Measurements from ENCODE around the gene OPHN1. TPM values are rescaled to one million over a fixed set of nuclear protein-coding genes. Genes with fewer than 3 reads are reported as not detected.

OPHN1 gene
- total RNA-seq, 2 donors from 2014 or later, result 5.0 to 5.9 TPM

DNA sequence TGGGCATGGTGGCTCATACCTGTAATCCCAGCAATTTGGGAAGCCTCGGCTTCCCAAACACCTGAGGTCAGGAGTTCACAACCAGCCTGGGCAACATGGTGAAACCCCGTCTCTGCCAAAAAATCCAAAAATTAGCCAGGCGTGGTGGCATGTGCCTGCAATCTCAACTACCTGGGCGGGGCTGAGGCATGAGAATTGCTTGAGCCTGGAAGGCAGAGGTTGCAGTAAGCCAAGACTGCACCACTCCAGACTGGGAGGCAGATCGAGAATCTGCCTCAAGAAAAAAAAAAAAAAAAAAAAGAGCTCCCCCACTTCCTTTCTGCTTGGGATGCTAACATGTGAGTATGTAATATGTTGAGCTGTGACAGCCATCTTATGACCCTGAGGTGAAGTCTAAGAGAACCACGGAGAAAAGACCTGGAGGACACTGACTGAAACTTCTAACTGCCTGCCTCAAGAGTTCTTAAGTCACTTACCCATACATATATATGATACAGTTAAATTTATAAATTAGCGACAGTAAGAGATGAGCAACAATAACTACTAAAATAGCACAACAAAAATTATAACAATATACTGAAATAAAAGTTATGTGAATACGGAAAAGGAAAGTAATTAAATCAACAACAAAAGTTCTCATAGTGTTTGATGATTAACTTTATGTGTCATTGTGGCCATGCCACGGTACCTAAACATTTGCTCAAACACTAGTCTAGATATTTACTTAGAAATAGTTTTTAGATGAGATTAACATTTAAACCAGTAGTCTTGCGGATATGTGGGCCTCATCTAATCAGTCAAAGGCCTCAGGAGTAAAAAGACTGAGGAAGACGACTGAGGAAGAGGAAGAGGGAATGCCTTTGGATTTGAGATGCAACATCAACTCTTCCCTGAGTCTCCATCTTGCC lies 178.3 kb downstream of the OPHN1 start:
- no peaks in the 10 kb centered on the region for H3K4me1 ChIP-seq (ENCODE audit: control insufficient read depth in 1 of 2, low read depth in 2 of 2)
- DNase-seq (ENCODE audit: low spot score), result no peak
- no peaks in the 10 kb centered on the region for H3K36me3 ChIP-seq
- TF ChIP-seq, protein P1, sequence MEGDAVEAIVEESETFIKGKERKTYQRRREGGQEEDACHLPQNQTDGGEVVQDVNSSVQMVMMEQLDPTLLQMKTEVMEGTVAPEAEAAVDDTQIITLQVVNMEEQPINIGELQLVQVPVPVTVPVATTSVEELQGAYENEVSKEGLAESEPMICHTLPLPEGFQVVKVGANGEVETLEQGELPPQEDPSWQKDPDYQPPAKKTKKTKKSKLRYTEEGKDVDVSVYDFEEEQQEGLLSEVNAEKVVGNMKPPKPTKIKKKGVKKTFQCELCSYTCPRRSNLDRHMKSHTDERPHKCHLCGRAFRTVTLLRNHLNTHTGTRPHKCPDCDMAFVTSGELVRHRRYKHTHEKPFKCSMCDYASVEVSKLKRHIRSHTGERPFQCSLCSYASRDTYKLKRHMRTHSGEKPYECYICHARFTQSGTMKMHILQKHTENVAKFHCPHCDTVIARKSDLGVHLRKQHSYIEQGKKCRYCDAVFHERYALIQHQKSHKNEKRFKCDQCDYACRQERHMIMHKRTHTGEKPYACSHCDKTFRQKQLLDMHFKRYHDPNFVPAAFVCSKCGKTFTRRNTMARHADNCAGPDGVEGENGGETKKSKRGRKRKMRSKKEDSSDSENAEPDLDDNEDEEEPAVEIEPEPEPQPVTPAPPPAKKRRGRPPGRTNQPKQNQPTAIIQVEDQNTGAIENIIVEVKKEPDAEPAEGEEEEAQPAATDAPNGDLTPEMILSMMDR (IDR thresholded peaks at IDR 0.05), result no peak
- no peaks in the 10 kb centered on the region for H3K27me3 ChIP-seq (replicated peaks; ENCODE audit: insufficient read depth)
- no peak overlapping the region for H3K27ac ChIP-seq
- no peak overlapping the region for H3K4me3 ChIP-seq
- no peak for ATAC-seq (ENCODE audit: insufficient number of reproducible peaks, low FRiP score, low read depth)
- H3K9me3 ChIP-seq, result no peaks in the 10 kb centered on the region

DNA sequence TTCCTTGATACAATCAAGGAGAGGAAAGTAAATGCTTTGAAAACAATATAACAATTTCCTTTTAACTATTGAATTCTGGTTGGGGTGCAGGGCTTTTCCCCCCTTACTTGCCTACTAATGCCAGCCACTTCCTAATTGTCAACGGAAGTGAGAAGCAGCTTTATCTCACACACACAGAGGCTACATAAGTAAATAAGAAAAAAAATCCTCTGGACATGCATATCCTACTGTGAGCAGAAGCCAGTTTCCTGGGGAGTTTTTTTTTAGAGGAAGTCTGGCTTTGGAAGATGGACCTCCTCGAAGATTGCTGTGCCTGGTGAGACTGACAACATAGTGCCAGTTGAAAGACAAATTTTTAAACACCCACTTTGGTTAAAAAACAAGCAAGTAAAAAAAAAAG lies 180.6 kb downstream of the OPHN1 start:
- DNase-seq (ENCODE audit: low spot score) (no peak), ATAC-seq (ENCODE audit: insufficient number of reproducible peaks, low FRiP score, low read depth) (no peak)
- H3K27ac ChIP-seq, result no peak overlapping the region
- no peaks in the 10 kb centered on the region for H3K27me3 ChIP-seq (replicated peaks; ENCODE audit: insufficient read depth)
- no peak overlapping the region for H3K4me3 ChIP-seq
- H3K36me3 ChIP-seq, result no peaks in the 10 kb centered on the region
- TF ChIP-seq, protein P1 (IDR thresholded peaks at IDR 0.05), result no peak
- H3K4me1 ChIP-seq (ENCODE audit: control insufficient read depth in 1 of 2, low read depth in 2 of 2), result no peaks in the 10 kb centered on the region
- no peaks in the 10 kb centered on the region for H3K9me3 ChIP-seq

DNA sequence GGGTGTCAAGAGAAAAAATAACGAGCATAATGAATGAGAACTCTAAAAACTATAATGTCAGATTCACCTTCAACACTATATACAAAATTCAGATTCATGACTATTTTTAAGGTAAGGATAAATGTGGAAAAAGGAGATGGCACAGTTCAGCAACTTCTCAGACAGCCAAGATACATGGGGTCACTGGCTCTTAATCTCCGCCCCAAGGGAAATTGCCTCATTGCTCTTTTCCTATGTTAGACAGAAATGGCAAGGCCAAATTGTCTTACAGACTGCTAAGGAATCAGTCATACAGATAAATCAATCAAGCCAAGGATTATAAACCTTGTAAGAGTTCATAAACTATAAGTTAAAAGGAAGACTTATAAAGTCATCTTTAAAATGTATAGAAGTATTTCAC lies 183.4 kb downstream of the OPHN1 start:
- H3K27ac ChIP-seq, result no peak overlapping the region
- H3K27me3 ChIP-seq (replicated peaks; ENCODE audit: insufficient read depth), result no peaks in the 10 kb centered on the region
- DNase-seq (ENCODE audit: low spot score) (no peak), ATAC-seq (ENCODE audit: insufficient number of reproducible peaks, low FRiP score, low read depth) (no peak)
- TF ChIP-seq, protein P1 (IDR thresholded peaks at IDR 0.05), result no peak
- H3K36me3 ChIP-seq, result no peaks in the 10 kb centered on the region
- no peaks in the 10 kb centered on the region for H3K4me1 ChIP-seq (ENCODE audit: control insufficient read depth in 1 of 2, low read depth in 2 of 2)
- no peak overlapping the region for H3K4me3 ChIP-seq
- no peaks in the 10 kb centered on the region for H3K9me3 ChIP-seq

DNA sequence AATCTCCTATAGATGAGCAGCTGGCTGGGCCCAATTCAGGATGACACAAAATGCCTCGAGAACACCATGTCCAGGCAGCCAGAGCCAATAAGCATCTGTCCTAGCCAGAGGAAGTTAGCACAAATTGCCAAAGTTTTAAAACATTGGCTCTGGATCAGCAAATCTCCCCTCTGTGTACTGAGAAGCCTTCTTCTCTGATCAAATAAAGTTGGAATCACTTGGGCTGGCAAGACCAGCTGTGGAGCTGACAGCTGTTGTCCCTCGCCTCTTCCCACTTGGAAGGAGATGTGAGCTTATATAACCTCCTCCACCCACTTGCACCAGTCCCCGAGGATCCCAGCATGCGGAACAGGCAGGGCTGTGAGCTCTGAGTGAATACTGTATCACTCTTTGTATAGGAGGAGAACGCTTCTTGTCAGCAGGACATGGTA lies 183.9 kb downstream of the OPHN1 start:
- Histone ChIP-seq H3K27me3 (replicated peaks; ENCODE audit: insufficient read depth) (no peaks in the 10 kb centered on the region), H3K27ac (no peak overlapping the region), H3K4me1 (ENCODE audit: control insufficient read depth in 1 of 2, low read depth in 2 of 2) (no peaks in the 10 kb centered on the region), H3K9me3 (no peaks in the 10 kb centered on the region), H3K36me3 (no peaks in the 10 kb centered on the region), H3K4me3 (no peak overlapping the region)
- DNase-seq (ENCODE audit: low spot score) (no peak), ATAC-seq (ENCODE audit: insufficient number of reproducible peaks, low FRiP score, low read depth) (no peak)
- TF ChIP-seq, protein P1 (IDR thresholded peaks at IDR 0.05), result no peak

DNA sequence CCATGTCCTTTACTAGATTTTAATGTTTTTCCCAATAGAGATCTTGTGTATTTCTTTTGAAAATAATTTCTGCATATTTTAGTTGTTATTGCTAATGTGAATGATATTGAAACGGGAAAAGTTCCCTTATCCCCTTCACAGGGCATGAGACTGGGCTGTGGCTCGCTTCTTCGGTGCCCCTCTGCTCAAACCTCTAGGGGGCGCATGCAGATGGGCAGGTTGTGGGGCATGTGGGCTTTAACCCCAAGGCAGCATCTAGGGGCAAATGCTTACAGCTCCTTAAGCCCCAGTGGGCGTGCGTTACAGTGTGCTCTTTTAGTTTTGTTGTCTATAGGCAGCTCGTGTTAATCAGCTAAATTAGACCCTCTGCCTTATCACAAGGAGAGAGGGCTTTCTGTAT lies 194.7 kb downstream of the OPHN1 start:
- H3K27ac ChIP-seq, result no peak overlapping the region
- TF ChIP-seq, protein P1 (IDR thresholded peaks at IDR 0.05), result no peak
- no peaks in the 10 kb centered on the region for H3K9me3 ChIP-seq
- no peaks in the 10 kb centered on the region for H3K4me1 ChIP-seq (ENCODE audit: control insufficient read depth in 1 of 2, low read depth in 2 of 2)
- H3K36me3 ChIP-seq, result no peaks in the 10 kb centered on the region
- ATAC-seq (ENCODE audit: insufficient number of reproducible peaks, low FRiP score, low read depth) (no peak), DNase-seq (ENCODE audit: low spot score) (no peak)
- no peak overlapping the region for H3K4me3 ChIP-seq
- no peaks in the 10 kb centered on the region for H3K27me3 ChIP-seq (replicated peaks; ENCODE audit: insufficient read depth)
